Muscle layer of duodenum (tissue), 2 donors: ENCODE data around the gene PCDH19.
A peak's percentile ranks its signal among the peaks of the same experiment; 100 is the strongest.

Source experiments
- H3K27ac ChIP-seq: one replicate; pipeline ENCODE4 v1.7.0; 2013; ENCODE audit warnings: mild to moderate bottlenecking, low read length
- H3K27me3 ChIP-seq: one replicate; pipeline ENCODE4 v1.7.0; 2013; ENCODE audit warnings: low read depth, mild to moderate bottlenecking, control low read depth, low read length
- H3K36me3 ChIP-seq, 2 donors: one replicate each; pipeline ENCODE4 v1.7.0; 2013; ENCODE audit warnings: low read length in 2 of 2, control low read depth in 1 of 2, mild to moderate bottlenecking in 1 of 2; ENCODE audit not compliant: insufficient read depth in 2 of 2, control insufficient read depth in 1 of 2
- H3K4me1 ChIP-seq, 2 donors: one replicate each; pipeline ENCODE4 v1.7.0; 2013; ENCODE audit warnings: low read length in 2 of 2, mild to moderate bottlenecking in 2 of 2, control low read depth in 1 of 2, moderate library complexity in 1 of 2; ENCODE audit not compliant: insufficient read depth in 2 of 2, control insufficient read depth in 1 of 2
- H3K4me3 ChIP-seq, 2 donors: one replicate each; pipeline ENCODE4 v1.7.0; 2013; ENCODE audit warnings: low read length in 2 of 2, low read depth in 1 of 2, mild to moderate bottlenecking in 1 of 2
- H3K9me3 ChIP-seq, 2 donors: one replicate each; pipeline ENCODE4 v1.7.0; 2013; ENCODE audit warnings: low read length in 2 of 2, control low read depth in 1 of 2, mild to moderate bottlenecking in 1 of 2; ENCODE audit not compliant: control insufficient read depth in 1 of 2
- donor health status: healthy.

The PCDH19 gene

DNA sequence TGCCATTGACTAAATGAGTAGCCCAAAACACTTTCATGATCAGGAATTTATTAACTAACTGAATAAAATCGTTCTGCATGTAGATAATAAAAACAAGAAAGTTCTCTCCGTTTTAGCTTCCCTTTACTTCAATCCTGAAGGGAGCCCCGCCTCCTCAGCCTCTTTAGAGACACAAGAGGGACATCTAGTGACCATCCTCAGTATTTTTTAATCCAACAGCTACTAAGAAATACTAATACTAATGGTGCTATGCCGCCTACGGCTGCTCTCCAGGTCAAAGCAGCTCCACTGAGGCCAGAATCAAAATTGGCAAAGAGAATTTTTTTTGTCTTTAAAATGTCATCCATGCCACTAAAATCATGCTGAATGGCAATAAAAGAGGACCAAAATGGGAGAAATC, 3.2 kb upstream of the PCDH19 start:
- H3K4me1 ChIP-seq = peaks cover 0 to 16% of the 10 kb centered on the region in 2 donors
- no peak overlapping the region for H3K27ac ChIP-seq

GRCh38 chrX:100411802-100412715, 2.0 kb upstream of the PCDH19 start:
- Histone ChIP-seq H3K4me1 (peaks cover 0 to 22% of the 10 kb centered on the region in 2 donors), H3K9me3 (no peaks in the 10 kb centered on the region), H3K36me3 (no peaks in the 10 kb centered on the region), H3K4me3 (peak overlapping the region in 1 of 2 donors; percentile 52), H3K27ac (no peak overlapping the region), H3K27me3 (peaks cover 2% of the 10 kb centered on the region)

More for the DNA sequence above, 3.2 kb upstream of the PCDH19 start:
- H3K9me3 ChIP-seq = no peaks in the 10 kb centered on the region
- no peaks in the 10 kb centered on the region for H3K36me3 ChIP-seq
- no peak overlapping the region for H3K4me3 ChIP-seq
- no peaks in the 10 kb centered on the region for H3K27me3 ChIP-seq

DNA sequence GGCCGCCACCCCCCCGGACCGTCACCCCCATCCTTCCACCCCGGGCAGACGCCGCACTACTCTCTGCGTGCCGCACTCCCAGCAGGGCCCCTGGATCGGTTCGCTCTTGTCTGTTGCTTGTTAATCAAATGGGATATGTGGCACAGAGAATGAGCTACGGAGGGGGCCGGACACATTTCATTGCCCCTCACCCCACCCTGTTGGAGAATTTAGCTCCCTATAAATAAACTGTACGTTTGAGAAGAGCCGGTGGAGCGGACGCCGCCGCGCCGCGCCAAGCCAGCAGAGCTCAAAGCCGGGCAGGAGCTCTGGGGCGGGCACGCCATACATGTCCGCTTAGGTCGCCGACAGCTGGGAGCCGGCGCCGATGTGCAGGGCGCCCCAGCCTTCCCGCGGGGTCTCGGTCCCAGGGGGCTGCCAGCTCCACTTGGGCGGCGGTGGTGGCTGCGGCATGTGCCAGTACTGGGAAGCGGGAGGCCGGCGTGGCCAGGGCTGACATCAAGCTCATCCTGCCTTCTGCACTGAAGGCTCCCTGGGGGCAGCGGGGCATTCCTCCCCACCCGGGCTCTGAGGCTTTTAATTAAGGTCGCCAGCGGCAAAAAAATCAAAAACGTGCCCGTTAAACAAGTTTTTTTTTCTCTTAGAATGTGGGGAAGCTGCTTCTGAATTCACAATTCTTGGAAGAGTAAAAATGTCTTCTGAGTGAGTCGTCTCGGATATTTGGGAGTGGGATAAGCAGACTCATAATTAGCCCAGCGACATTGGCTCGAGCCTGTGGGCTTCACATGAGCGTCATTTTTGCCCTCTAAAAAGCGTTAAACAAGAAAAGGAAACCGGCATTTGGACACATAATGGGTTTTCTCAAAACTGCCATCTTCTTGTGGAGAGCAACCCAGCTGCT, 1.1 kb upstream of the PCDH19 start:
- Histone ChIP-seq H3K27ac (no peak overlapping the region), H3K4me1 (peaks cover 0 to 22% of the 10 kb centered on the region in 2 donors), H3K36me3 (no peaks in the 10 kb centered on the region), H3K27me3 (peaks cover 11% of the 10 kb centered on the region), H3K9me3 (no peaks in the 10 kb centered on the region), H3K4me3 (peak overlapping the region in 1 of 2 donors; percentile 52)

DNA sequence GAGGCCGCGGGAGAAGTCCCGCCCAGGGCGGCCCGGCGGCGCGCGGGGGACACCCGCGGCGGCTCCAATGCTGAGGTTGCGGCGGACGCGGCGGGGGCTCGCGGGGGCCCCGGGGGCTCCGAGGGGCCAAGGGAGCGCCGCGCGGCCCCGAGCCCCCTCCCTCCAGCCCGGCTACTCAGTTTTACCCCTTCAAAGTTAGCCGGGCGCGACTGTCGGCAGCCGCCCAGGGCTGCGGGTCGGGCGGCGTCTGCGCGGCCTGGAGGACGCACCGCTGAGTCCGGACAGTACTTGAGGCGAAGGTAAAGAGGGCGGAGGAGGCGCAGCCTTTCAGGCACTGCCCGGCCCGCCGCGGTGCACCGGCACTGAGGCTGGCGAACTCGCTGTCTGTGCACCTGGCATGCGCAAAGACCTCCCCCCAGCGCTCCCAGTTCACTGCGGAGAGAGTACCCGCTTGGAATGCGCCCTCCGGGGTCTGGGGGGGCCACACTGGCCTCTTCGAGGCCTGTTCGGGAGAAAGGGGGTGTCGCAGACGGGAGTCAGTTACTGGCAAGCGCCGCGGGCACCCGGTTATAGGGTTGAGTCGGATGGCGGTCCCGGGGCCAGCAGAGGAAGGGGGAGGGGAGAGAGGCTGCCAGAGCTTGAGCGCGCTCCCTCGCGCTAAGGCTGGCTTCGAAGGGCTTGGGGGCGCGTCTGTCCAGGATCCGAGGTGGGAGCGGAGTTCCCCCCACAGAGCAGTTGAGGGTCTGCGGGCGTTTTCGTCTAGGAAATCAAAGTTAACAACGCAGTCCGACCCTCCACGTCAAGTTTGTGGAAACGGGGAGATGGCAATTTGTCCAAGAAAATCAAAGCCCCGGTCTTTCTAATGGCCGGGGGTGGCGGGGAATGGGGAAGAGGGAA, 1.1 kb downstream of the PCDH19 start:
- no peak overlapping the region for H3K27ac ChIP-seq
- no peaks in the 10 kb centered on the region for H3K36me3 ChIP-seq
- peak overlapping the region in 1 of 2 donors; percentile 63 for H3K4me3 ChIP-seq
- H3K27me3 ChIP-seq = peaks cover 11% of the 10 kb centered on the region
- peaks cover 0 to 22% of the 10 kb centered on the region in 2 donors for H3K4me1 ChIP-seq
- H3K9me3 ChIP-seq = no peaks in the 10 kb centered on the region

DNA sequence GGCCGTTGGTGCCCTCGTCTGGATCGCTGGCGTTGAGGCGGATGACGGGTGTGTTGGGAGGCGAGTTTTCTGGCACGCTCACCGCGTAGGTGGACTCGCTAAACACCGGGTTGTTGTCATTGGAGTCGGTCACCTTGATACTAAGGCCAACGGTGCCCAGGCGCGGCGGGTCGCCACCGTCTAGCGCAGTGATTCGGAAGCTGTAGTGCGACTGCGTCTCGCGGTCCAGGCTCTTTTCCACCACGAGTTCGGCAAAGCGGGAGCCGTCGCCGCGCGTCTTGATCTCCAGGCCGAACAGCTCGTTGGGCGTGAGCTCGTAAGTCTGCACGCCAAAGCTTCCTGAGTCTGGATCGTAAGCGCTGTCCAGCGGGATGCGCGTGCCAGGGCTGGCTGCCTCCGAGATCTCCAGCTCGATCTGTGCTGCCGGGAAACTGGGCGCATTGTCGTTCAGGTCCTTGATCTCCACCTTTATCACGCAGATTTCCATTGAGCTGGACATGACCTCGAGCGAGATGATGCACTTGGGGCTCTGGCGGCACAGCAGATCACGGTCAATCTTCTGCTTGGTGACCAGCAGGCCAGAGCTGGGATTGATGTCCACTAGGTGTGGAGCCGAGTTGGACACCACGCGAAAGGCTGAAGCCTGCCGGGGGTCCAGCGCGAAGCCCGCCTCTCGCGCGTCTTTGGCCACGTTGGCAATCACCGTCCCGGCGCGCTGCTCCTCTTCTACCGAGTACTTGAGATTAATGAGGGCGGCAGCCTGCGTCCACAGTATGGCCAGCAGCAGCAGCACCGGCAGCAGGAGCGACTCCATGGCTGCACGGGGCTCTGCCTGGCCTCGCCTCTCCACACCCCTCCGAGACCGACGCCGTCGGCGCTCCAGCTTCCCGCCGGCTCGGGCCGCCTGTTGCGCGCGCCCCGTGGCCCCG, 2.0 kb downstream of the PCDH19 start:
- Histone ChIP-seq H3K27me3 (peaks cover 11% of the 10 kb centered on the region), H3K4me3 (no peak overlapping the region), H3K27ac (no peak overlapping the region)

GRCh38 chrX:100407147-100407783, 2.8 kb downstream of the PCDH19 start:
- Histone ChIP-seq H3K4me1 (peaks cover 0 to 22% of the 10 kb centered on the region in 2 donors), H3K4me3 (no peak overlapping the region), H3K36me3 (no peaks in the 10 kb centered on the region), H3K9me3 (no peaks in the 10 kb centered on the region), H3K27ac (no peak overlapping the region), H3K27me3 (peaks cover 11% of the 10 kb centered on the region)

More for the DNA sequence above, 2.0 kb downstream of the PCDH19 start:
- Histone ChIP-seq H3K9me3 (no peaks in the 10 kb centered on the region), H3K4me1 (peaks cover 0 to 22% of the 10 kb centered on the region in 2 donors), H3K36me3 (no peaks in the 10 kb centered on the region)

DNA sequence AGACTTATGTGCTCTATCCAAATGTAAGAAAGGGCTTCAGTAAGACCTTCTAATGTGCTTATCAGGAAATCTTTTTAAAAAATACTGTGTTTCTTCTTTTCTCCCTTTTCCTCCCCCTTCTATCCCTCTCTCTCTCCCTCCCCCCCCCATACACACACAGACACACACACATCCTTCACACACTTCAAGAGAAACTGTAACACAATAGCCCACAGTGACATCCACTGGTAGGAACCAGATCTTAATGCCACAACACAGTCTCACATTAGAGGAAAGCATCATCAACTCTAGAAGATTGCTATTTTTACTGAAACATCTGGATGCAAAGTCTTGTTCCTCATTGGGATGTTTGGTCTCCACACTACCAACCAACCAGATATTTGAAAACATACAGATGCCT, 4.6 kb downstream of the PCDH19 start:
- no peaks in the 10 kb centered on the region for H3K36me3 ChIP-seq
- peaks cover 11% of the 10 kb centered on the region for H3K27me3 ChIP-seq
- H3K9me3 ChIP-seq = no peaks in the 10 kb centered on the region
- no peak overlapping the region for H3K27ac ChIP-seq
- peaks cover 0 to 16% of the 10 kb centered on the region in 2 donors for H3K4me1 ChIP-seq
- no peak overlapping the region for H3K4me3 ChIP-seq

GRCh38 chrX:100404851-100405250, 5.2 kb downstream of the PCDH19 start:
- Histone ChIP-seq H3K27me3 (peaks cover 11% of the 10 kb centered on the region), H3K4me3 (no peak overlapping the region), H3K4me1 (peaks cover 0 to 16% of the 10 kb centered on the region in 2 donors)

GRCh38 chrX:100395781-100396180, 14.3 kb downstream of the PCDH19 start:
- Histone ChIP-seq H3K4me1 (no peaks in the 10 kb centered on the region), H3K9me3 (no peaks in the 10 kb centered on the region), H3K36me3 (no peaks in the 10 kb centered on the region), H3K4me3 (no peak overlapping the region), H3K27ac (no peak overlapping the region), H3K27me3 (no peaks in the 10 kb centered on the region)

More at GRCh38 chrX:100404851-100405250, 5.2 kb downstream of the PCDH19 start:
- Histone ChIP-seq H3K27ac (no peak overlapping the region), H3K36me3 (no peaks in the 10 kb centered on the region), H3K9me3 (no peaks in the 10 kb centered on the region)
